Pericardium fibroblast (primary cell): Measurements from ENCODE around the gene RANBP1. TPM values are rescaled to one million over a fixed set of nuclear protein-coding genes. Genes with fewer than 3 reads are reported as not detected.

ENCODE experiments used
- total RNA-seq: library from RNA; depleted of rRNA; stranded (reverse); fragments of >200 nt; gene quantifications from 2 replicates; pipeline ENCODE4 v1.2.3, GENCODE V29; 2015

RANBP1 gene
- total RNA-seq: 233 and 302 TPM in 2 replicates

GRCh38 chr22:20115691-20116375, at the start of gene RANBP1:
Gene RANBP1 (plus strand): TSS chr22:20116104. CDS start chr22:20116185, 81 bp downstream.

DNA sequence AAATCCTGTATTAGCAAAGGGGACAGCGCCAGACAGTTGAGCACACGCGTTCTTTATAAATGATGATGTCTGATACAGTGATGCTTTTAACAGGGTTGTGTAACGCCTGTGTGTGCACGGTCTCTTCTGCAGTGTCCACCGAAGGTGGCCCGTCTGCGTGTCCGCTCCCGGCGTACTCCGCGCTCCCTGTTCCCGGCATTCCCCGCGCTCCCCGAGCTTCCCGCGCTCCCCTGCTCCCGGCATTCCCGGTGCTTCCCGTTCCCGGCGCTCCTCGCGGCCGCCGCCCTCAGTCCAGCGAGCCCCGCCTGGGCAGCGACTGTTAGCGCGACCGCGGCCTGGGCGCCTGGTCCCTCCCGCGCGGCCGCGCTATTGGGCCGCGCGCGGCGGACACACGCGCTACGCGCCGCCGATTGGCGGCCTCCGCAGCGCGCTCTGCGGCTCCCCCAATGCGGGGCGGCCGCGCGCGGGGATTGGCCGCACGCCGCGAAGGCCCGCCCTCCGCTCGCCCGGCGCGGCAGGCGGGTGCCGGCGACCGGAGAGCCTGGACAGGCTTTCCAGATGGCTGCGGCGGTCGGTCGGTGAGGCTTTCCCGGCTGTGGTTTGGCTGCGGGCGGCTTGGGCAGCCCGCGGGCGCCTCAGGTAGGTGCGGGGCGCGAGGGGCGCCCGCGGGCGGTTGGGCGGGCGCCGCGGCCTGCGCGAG, 36.0 kb upstream of the RANBP1 start, which contains the start of gene DGCR8:
TSS of gene DGCR8 (plus strand) at position 497 of the 700 bp plus-strand sequence. CDS start 5,723 bp downstream, outside the sequence.

DNA sequence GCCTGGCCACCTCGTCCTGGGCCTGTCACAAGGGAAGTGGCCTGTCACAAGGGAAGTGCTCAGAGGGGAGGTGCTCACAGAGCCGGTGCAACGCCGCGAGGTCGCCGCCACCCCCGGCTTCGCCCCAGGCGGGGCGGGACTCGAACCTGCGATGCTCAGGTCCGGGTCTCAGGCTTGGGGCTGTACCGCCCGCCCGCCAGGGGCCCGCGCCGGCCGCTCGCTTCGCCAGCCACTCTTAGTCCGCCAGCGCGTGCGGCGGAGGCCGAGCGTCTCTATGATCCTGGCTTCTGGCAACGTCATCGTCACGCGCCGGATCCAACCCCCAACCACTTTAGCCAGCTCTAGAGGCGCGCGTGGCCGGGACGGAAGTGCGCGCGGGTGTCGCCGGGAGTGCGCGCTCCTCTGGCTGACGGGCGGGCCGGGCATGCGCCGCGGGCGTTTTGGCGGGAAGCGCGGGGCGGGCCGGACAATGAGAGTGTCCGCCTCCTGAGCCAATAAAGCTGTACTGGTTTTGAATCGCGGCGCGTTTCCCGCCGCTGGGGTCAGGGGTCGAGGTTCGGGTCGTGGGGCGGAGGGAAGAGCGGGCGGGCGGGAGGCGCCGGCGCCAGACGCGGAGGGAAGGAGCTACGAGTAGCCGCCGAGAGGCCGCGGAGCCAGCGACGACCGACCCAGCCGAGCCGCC, 1.2 kb downstream of the RANBP1 start, which contains the start of gene TRMT2A:
TSS of gene TRMT2A (minus strand) at position 276 of the 682 bp plus-strand sequence. CDS start 320 bp downstream, outside the sequence.

DNA sequence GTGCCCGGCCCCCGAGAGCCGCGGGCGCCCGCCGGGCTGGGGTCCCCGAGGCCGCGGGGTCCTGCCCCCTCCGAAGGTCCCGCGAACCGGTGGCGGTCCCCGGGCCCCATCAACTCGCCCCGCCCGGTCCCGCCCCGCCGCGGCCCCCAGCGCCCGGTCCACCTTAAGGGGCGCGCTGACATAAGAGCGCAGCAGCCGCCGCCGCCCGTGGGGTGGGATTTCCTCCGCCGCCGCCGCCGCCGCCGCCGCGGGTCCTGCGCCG, 15.6 kb downstream of the RANBP1 start, which contains the start of gene ZDHHC8:
TSS of gene ZDHHC8 (plus strand) at position 208 of the 262 bp plus-strand sequence. CDS start 144 bp downstream, outside the sequence.

GRCh38 chr22:20150381-20151275, 34.7 kb downstream of the RANBP1 start, which contains the start of gene CCDC188:
Gene CCDC188 (minus strand): TSS chr22:20151055. CDS start chr22:20150986, 69 bp downstream.

Other genes with a start within 250 kb of the RANBP1 start
- gene COMT, start 174.3 kb upstream of the RANBP1 start, total RNA-seq: 236 and 328 TPM in 2 replicates
- 6.7 and 15.3 TPM in 2 replicates for gene TXNRD2, start 174.3 kb upstream of the RANBP1 start, total RNA-seq
- 14.5 and 18.3 TPM in 2 replicates for gene ARVCF, start 99.3 kb upstream of the RANBP1 start, total RNA-seq
- 22.4 and 34.1 TPM in 2 replicates for gene TANGO2, start 95.0 kb upstream of the RANBP1 start, total RNA-seq
- gene DGCR8, start 35.9 kb upstream of the RANBP1 start, total RNA-seq: 13.8 and 18.0 TPM in 2 replicates
- gene TRMT2A, start 1.1 kb downstream of the RANBP1 start, total RNA-seq: 26.6 and 39.4 TPM in 2 replicates
- gene ZDHHC8, start 15.7 kb downstream of the RANBP1 start, total RNA-seq: 22.9 and 28.9 TPM in 2 replicates
- 0.17 TPM in 1 of 2 replicates, not detected in the other for gene CCDC188, start 35.0 kb downstream of the RANBP1 start, total RNA-seq
- 1.2 and 2.6 TPM in 2 replicates for gene RTN4R, start 152.2 kb downstream of the RANBP1 start, total RNA-seq
- 76.2 and 86.2 TPM in 2 replicates for gene DGCR6L, start 204.0 kb downstream of the RANBP1 start, total RNA-seq